Spleen (tissue), 11 donors: ENCODE data around the gene ITPR1. TPM values are rescaled to one million over a fixed set of nuclear protein-coding genes. Genes with fewer than 3 reads are reported as not detected.
A peak's percentile ranks its signal among the peaks of the same experiment; 100 is the strongest.

Experiments used
- DNase-seq: peaks from one replicate; pipeline ENCODE4 v3.0.0-alpha.2; 2020
- H3K27ac ChIP-seq, 8 donors: fragments of 200-600 bp; sonication (generic) in 7 of 8; 1 replicate in 4 of 8; 2 replicates in 4 of 8; pipeline versions ENCODE4 v1.5.0 to v1.8.0; 2016 to 2021; ENCODE audit warnings: inconsistent platforms in 4 of 8, mild to moderate bottlenecking in 4 of 8, moderate library complexity in 1 of 8
- H3K27me3 ChIP-seq, 7 donors: fragments of 200-600 bp; sonication (generic) in 6 of 7; replicated peaks in 1 of 7; 1 replicate in 4 of 7; 2 replicates in 3 of 7; pipeline versions ENCODE4 v1.5.0 to v1.8.0; 2016 to 2021; ENCODE audit warnings: inconsistent platforms in 3 of 7, mild to moderate bottlenecking in 1 of 7
- H3K36me3 ChIP-seq, 6 donors: fragments of 200-600 bp; sonication (generic) in 5 of 6; 1 replicate in 4 of 6; 2 replicates in 2 of 6; pipeline versions ENCODE4 v1.5.0 to v1.8.0; 2016 to 2021; ENCODE audit warnings: inconsistent platforms in 2 of 6
- H3K4me1 ChIP-seq, 6 donors: fragments of 200-600 bp; sonication (generic) in 5 of 6; 1 replicate in 3 of 6; 2 replicates in 3 of 6; pipeline versions ENCODE4 v1.5.0 to v1.8.0; 2016 to 2021; ENCODE audit warnings: inconsistent platforms in 3 of 6
- H3K4me3 ChIP-seq, 8 donors: fragments of 200-600 bp; sonication (generic) in 7 of 8; 1 replicate in 4 of 8; 2 replicates in 4 of 8; pipeline versions ENCODE4 v1.5.0 to v1.8.0; 2016 to 2021; ENCODE audit warnings: inconsistent platforms in 4 of 8, mild to moderate bottlenecking in 4 of 8, moderate library complexity in 2 of 8
- H3K9me3 ChIP-seq, 8 donors: fragments of 200-600 bp; sonication (generic) in 7 of 8; 1 replicate in 4 of 8; 2 replicates in 4 of 8; pipeline versions ENCODE4 v1.5.0 to v1.8.0; 2016 to 2021; ENCODE audit warnings: inconsistent platforms in 4 of 8
- POLR2A ChIP-seq, 3 donors: fragments of 450-650 bp; IDR thresholded peaks; one replicate each; pipeline ENCODE4 v1.5.1; 2017; ENCODE audit warnings: antibody characterized with exemption in 3 of 3, mild to moderate bottlenecking in 1 of 3
- POLR2AphosphoS5 ChIP-seq, 3 donors: sonication (generic); formaldehyde crosslinking; IDR thresholded peaks; one replicate each; pipeline ENCODE4 v1.5.1; 2017; ENCODE audit warnings: antibody characterized with exemption in 3 of 3
- WGBS, 5 donors: extraction: QIAGEN DNeasy Blood & Tissue Kit in 3 of 5; methylation state at CpG; one replicate each; pipeline versions ENCODE4 v1.1.5 to v1.1.7; 2013 to 2018; 5-methylcytosine and 5-hydroxymethylcytosine counted together
- intact Hi-C: fragments of 100-400 bp; cut with DNase I; formaldehyde crosslinking; loops from one replicate; pipeline ENCODE4 v1.15.0; 2023; ENCODE audit warnings: low total_unique reads
- polyA plus RNA-seq, 3 donors: library from polyadenylated mRNA; stranded (reverse); fragments of 200-250 nt; gene quantifications; one replicate each; pipeline ENCODE4 v1.2.1, GENCODE V29; 2013
- total RNA-seq, 7 donors: library from RNA; depleted of rRNA in 3 of 7; stranded (reverse); fragments of >200 nt in 3 of 7; fragmentation: NEBNext Ultra II Directional in 4 of 7; extraction: Animal tissue kit (Norgen Biotek cat#: 25700) in 4 of 7; gene quantifications; one replicate each; pipeline versions ENCODE4 v1.1.0 to v1.2.1, GENCODE V29; 2016 to 2021
- TF ChIP-seq, protein P1 (sequence below), 11 experiments: fragments of 200-600 bp in 7 of 11; fragments of 450-650 bp in 4 of 11; sonication (generic) in 4 of 11; IDR thresholded peaks in 8 of 11; conservative IDR thresholded peaks in 3 of 11; 1 replicate in 7 of 11; 2 replicates in 4 of 11; pipeline versions ENCODE4 v1.4.0 to v1.8.0; 2016 to 2021; ENCODE audit warnings: antibody characterized with exemption in 11 of 11, inconsistent platforms in 4 of 11, mild to moderate bottlenecking in 1 of 11
- donor health status: healthy with polysubstance abuse.
- donor health status: DM: no; HTN: no; CAD: no; lungs with moderate emphysema.
- donor health status: DM: no; HTN: no; CAD: no.
- donor health status: Bipolar disorder and iron deficiency.
- donor health status: healthy.
- donor health status: DM: no; HTN: no; CAD: no.
- donor health status: DM: yes; HTN: yes; CAD: no.

The ITPR1 gene
- total and polyA plus RNA-seq, 10 donors = 17.5 to 194 (median 129) TPM

DNA sequence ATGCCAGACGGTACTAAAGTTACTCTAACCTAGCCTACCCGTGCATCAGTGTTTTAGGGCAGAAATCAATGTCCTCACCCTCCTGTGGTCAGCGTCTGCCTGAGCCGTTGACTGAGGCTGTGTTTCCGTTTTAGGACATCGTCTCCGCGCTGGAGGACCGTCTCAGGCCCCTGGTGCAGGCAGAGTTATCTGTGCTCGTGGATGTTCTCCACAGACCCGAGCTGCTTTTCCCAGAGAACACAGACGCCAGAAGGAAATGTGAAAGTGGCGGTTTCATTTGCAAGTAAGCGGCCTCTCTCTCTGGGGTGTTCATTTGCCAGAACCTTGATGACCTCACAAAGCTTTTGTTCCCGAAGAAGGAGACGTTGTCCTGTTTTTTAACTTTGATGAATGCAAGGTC is 217.0 kb downstream of the ITPR1 start:
- H3K4me1 ChIP-seq = peaks cover 0 to 32% (median 10%) of the 10 kb centered on the region in 6 donors
- H3K36me3 ChIP-seq = peaks cover 0 to 100% (median 46%) of the 10 kb centered on the region in 6 donors
- intact Hi-C loops = loop anchor here (5.0 to 10.0 kb wide), 4 partner anchors 105 to 347 kb away; no protein-coding TSS in a partner anchor
- H3K9me3 ChIP-seq = no peaks in the 10 kb centered on the region
- no peak for DNase-seq
- no peak overlapping the region for H3K4me3 ChIP-seq
- 89 to 95% (median 93%) methylated on average over 15 to 16 of the region's 16 CpGs for WGBS, 5 donors
- no peaks in the 10 kb centered on the region for H3K27me3 ChIP-seq
- H3K27ac ChIP-seq = no peak overlapping the region
- TF ChIP-seq POLR2AphosphoS5 (IDR thresholded peaks at IDR 0.05) (no peak), POLR2A (IDR thresholded peaks at IDR 0.05) (no peak)
- TF ChIP-seq, protein P1, sequence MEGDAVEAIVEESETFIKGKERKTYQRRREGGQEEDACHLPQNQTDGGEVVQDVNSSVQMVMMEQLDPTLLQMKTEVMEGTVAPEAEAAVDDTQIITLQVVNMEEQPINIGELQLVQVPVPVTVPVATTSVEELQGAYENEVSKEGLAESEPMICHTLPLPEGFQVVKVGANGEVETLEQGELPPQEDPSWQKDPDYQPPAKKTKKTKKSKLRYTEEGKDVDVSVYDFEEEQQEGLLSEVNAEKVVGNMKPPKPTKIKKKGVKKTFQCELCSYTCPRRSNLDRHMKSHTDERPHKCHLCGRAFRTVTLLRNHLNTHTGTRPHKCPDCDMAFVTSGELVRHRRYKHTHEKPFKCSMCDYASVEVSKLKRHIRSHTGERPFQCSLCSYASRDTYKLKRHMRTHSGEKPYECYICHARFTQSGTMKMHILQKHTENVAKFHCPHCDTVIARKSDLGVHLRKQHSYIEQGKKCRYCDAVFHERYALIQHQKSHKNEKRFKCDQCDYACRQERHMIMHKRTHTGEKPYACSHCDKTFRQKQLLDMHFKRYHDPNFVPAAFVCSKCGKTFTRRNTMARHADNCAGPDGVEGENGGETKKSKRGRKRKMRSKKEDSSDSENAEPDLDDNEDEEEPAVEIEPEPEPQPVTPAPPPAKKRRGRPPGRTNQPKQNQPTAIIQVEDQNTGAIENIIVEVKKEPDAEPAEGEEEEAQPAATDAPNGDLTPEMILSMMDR (IDR thresholded peaks at IDR 0.05 in 8 of 11, conservative IDR thresholded peaks at IDR 0.05 in 3 of 11) = no peak

DNA sequence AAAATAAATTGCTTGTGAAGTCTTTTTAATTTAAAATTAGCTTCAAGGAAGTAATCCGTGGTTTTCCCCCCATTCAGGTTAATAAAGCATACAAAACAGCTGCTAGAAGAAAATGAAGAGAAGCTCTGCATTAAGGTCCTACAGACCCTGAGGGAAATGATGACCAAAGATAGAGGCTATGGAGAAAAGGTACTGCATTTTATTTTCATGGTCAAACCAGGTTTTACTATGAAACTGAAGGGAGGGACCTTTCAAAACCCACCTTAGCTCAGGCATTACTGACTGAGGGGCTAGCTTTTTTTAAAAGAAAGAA is 218.5 kb downstream of the ITPR1 start:
- Histone ChIP-seq H3K4me1 (peaks cover 0 to 33% (median 10%) of the 10 kb centered on the region in 6 donors), H3K27me3 (no peaks in the 10 kb centered on the region), H3K9me3 (no peaks in the 10 kb centered on the region), H3K27ac (no peak overlapping the region), H3K4me3 (no peak overlapping the region), H3K36me3 (peaks cover 0 to 100% (median 36%) of the 10 kb centered on the region in 6 donors)
- TF ChIP-seq, protein P1 (IDR thresholded peaks at IDR 0.05 in 8 of 11, conservative IDR thresholded peaks at IDR 0.05 in 3 of 11) = no peak
- TF ChIP-seq POLR2AphosphoS5 (IDR thresholded peaks at IDR 0.05) (no peak), POLR2A (IDR thresholded peaks at IDR 0.05) (no peak)
- DNase-seq = no peak
- intact Hi-C loops = loop anchor here (5.0 to 10.0 kb wide), 4 partner anchors 103 to 346 kb away; no protein-coding TSS in a partner anchor
- WGBS, 5 donors = 9 to 28% (median 22%) methylated on average over 1 of the region's 1 CpG

DNA sequence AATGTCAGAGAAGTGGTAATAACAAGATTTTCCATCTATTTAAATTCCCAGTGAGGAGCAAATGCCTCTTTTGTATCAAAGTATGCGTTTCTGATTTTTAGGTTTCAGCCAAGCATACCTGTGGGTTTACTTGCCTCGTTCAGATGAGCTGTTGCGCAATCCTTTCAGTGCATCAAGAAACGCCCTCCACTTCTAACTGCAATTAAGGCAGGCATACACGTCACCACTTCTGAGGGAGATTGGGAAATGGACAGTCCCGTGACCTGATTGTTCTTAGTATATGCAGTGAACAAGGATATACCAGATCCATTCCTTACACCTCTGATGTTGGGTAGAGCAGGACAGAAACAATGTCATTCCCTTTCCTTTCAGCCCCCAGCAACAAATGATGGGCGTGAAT is 219.0 kb downstream of the ITPR1 start:
- DNase-seq = no peak
- intact Hi-C loops = loop anchor here (5.0 to 10.0 kb wide), 4 partner anchors 103 to 345 kb away; no protein-coding TSS in a partner anchor

DNA sequence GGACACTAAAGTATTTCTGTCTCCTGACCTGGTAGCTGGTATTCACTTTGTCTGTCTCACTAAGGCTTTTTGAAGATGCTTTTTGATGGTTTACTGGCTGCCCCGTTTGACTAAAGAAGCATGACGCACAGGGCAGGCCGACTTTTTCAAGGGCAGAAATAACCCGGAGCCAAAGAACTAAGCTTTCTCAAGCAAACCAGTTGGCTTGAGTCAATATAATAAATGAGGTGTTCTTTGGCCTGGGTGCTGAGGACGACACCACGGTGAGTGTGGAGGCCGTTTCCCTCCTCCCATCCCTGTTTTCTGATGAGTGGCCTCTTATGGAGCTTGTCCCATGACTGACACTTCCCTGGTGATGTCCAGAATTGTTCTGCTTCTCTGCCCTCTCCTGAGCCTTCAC is 220.9 kb downstream of the ITPR1 start:
- DNase-seq = no peak
- H3K9me3 ChIP-seq = no peaks in the 10 kb centered on the region
- TF ChIP-seq, protein P1 (IDR thresholded peaks at IDR 0.05 in 8 of 11, conservative IDR thresholded peaks at IDR 0.05 in 3 of 11) = no peak
- TF ChIP-seq POLR2A (IDR thresholded peaks at IDR 0.05) = no peak
- H3K27ac ChIP-seq = no peak overlapping the region
- intact Hi-C loops = loop anchor here (5.0 to 10.0 kb wide), 4 partner anchors 101 to 343 kb away; no protein-coding TSS in a partner anchor
- peaks cover 0 to 27% (median 9%) of the 10 kb centered on the region in 6 donors for H3K4me1 ChIP-seq
- H3K36me3 ChIP-seq = peaks cover 0 to 100% (median 31%) of the 10 kb centered on the region in 6 donors
- no peak overlapping the region for H3K4me3 ChIP-seq
- H3K27me3 ChIP-seq = no peaks in the 10 kb centered on the region
- 90 to 95% (median 93%) methylated on average over 7 of the region's 7 CpGs for WGBS, 5 donors

More for the DNA sequence above, 219.0 kb downstream of the ITPR1 start:
- no peak for TF ChIP-seq POLR2A (IDR thresholded peaks at IDR 0.05)
- peak in 1 of 3 donors; percentile 7 for TF ChIP-seq POLR2AphosphoS5 (IDR thresholded peaks at IDR 0.05)
- Histone ChIP-seq H3K27ac (no peak overlapping the region), H3K4me3 (no peak overlapping the region), H3K36me3 (peaks cover 0 to 100% (median 34%) of the 10 kb centered on the region in 6 donors), H3K4me1 (peaks cover 0 to 36% (median 10%) of the 10 kb centered on the region in 6 donors), H3K27me3 (no peaks in the 10 kb centered on the region), H3K9me3 (no peaks in the 10 kb centered on the region)
- 64 to 85% (median 66%) methylated on average over 7 of the region's 7 CpGs for WGBS, 5 donors
